Heart left ventricle (tissue), 13 donors: ENCODE measurements around the gene SH2D5.

Experiments used
- POLR2A ChIP-seq, 2 donors: fragments of 450-650 bp; IDR thresholded peaks; one replicate each; pipeline ENCODE4 v1.6.1; 2017; ENCODE audit warnings: antibody characterized with exemption in 2 of 2, mild to moderate bottlenecking in 2 of 2, moderate library complexity in 2 of 2
- TF ChIP-seq, protein P1 (sequence below), 12 donors: fragments of 200-600 bp; sonication (generic) in 4 of 12; IDR thresholded peaks; one replicate each; pipeline versions ENCODE4 v1.5.0 to v1.8.0; 2018 to 2022; ENCODE audit warnings: antibody characterized with exemption in 12 of 12, mild to moderate bottlenecking in 5 of 12
- donor health status: ischemic (EF 13 %, LVEDD 7.1; RV severe dilation, severe dysfunction).
- donor health status: DM: no; HTN: yes; CAD: no.
- donor health status: DM: no; HTN: no; CAD: no.
- donor health status: ischemic (EF 25% LVEDD 6.9; RV normal size, moderate dysfunction).
- donor health status: ischemic (EF 25% LVEDD 5.7; RV mildly dilated, moderate dysfunction).
- donor health status: ischemic (EF 35%, LVEDD 5.7; RV mildly dilated, moderate dysfunction).
- donor health status: nonischemic (EF 11% LVEDD 7.7; RV severe dilation, severe dysfunction).
- donor health status: DM: yes; HTN: yes; CAD: no.
- donor health status: PGD.
- donor health status: ischemic (EF 29% LVEDD 5.4; RV normal size, mild dysfunction).
- donor health status: nonischemic (EF 23%, LVEDD 6.1; RV moderate dilation, normal function).

DNA sequence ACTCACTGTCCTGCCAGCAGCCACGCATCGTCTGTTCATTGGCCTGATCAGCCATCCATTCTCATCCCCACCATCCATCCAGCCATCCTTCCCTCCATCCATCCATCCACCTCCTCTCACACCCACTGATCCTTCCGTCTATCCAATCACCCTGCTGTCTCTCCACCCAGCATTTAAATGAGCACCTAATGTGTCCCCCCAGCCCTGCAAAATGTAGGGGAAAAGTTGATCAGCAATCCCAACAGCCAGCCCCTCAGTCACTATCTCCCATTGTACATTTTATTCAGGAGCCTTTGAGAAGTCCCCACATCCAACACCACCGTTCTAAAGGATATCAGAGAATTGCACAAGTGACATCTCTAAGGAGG, 60.3 kb downstream of the SH2D5 start:
- TF ChIP-seq, protein P1, sequence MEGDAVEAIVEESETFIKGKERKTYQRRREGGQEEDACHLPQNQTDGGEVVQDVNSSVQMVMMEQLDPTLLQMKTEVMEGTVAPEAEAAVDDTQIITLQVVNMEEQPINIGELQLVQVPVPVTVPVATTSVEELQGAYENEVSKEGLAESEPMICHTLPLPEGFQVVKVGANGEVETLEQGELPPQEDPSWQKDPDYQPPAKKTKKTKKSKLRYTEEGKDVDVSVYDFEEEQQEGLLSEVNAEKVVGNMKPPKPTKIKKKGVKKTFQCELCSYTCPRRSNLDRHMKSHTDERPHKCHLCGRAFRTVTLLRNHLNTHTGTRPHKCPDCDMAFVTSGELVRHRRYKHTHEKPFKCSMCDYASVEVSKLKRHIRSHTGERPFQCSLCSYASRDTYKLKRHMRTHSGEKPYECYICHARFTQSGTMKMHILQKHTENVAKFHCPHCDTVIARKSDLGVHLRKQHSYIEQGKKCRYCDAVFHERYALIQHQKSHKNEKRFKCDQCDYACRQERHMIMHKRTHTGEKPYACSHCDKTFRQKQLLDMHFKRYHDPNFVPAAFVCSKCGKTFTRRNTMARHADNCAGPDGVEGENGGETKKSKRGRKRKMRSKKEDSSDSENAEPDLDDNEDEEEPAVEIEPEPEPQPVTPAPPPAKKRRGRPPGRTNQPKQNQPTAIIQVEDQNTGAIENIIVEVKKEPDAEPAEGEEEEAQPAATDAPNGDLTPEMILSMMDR (IDR thresholded peaks at IDR 0.05), result no peak
- no peak for TF ChIP-seq POLR2A (IDR thresholded peaks at IDR 0.05)
